ENCODE data around the gene SEC23B. TPM values are rescaled to one million over a fixed set of nuclear protein-coding genes. Genes with fewer than 3 reads are reported as not detected.

SEC23B gene
- total RNA-seq = 18.0 and 38.7 TPM in 2 replicates

GRCh38 chr20:18507218-18508191, at the start of gene SEC23B:
TSS of gene SEC23B (plus strand) at chr20:18507940. CDS start at chr20:18510836, 2,896 bp downstream.

GRCh38 chr20:18466894-18467730, 40.6 kb upstream of the SEC23B start, which contains the start of the genes DZANK1 and POLR3F:
TSS of gene DZANK1 (minus strand) at chr20:18467030. CDS start at chr20:18465358, 1,672 bp downstream.
TSS of gene POLR3F (plus strand) at chr20:18467390. CDS start at chr20:18467507, 117 bp downstream.

GRCh38 chr20:18496740-18497592, 10.8 kb upstream of the SEC23B start, which contains the start of gene RBBP9:
TSS of gene RBBP9 (minus strand) at chr20:18497225. CDS start at chr20:18497167, 58 bp downstream.

DNA sequence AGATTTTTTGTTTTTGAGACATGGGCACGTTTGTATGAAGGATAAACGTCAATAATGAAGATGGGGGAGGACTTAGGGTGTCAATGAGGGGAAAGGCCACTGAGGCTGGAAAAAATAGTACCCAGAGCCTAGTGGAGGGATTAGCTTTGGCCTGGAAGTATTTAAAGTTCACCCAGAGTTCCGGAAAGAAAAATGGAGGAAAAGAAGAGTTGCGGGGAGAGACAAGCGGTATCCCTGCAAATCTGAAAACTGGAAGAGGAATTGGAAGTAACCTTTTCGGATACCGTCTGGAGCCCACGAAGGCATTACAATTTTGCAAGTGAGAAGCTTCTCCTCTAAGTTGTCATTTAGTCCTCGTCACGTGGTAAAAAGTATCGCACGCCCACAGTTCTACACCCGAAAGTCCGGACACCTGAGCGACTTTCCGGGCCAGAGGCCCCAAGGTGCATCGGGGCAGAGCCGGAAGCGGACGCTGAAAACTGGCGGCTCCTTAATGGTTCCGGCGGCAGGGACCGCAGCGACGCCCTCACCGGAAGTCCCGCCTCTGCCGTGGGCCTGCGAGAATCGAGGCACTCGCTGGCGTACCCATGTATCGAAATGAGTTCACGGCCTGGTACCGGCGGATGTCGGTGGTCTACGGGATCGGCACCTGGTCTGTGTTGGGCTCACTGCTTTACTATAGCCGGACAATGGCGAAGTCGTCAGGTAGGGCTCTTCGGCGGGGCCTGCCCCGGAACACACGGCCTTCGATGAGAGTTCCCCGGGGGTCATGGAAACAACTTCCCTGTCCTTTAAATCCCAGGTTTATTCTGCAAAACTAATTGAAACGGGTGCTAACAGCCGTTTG, 59.4 kb downstream of the SEC23B start, which contains the start of gene SMIM26:
TSS of gene SMIM26 (plus strand) at position 541 of the 847 bp plus-strand sequence. CDS start at position 588, 47 bp downstream.

DNA sequence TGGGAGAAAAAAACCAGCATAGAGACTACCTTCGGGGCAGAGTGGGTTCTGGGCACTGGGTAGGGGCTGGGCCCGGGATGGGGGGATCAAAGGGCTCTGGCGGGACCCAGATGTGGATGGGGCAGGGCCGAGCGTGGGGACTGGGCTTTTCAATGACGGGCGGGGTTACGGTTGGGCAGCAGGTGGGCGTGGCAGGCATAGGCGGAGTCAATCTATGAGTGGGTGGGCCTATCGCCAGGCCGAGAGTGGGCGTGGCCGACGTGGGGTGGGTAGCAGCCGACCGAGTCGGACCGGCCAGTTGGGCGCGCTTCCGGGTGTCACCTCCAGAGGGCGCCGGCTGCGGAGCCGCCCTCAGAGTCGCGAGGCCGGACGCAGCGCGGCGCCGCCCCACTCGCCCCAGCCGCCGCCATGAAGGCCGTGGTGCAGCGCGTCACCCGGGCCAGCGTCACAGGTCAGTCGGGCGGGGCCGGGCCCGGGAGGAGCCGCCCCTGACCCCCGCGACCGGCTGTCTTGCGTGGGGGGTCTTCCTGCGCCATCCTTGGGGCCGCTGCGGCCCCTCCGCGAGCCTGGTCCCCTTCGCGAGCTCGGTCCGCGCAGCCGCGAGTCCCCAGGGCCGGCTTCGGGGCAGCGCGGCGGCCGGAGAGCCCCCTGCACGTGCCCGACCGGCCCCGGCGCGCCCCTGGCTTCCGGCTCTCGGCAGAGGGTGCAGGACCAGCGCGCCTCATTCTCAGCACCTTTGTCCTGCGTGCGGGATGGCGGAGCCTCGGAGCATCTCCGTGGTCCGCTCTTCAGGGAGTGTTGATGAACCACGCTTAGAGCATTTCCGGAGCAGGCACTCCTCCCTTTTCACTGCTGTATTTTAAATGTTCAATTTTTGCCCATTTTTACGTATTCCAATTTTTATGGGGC, 80.2 kb downstream of the SEC23B start, which contains the start of gene DTD1:
TSS of gene DTD1 (plus strand) at position 390 of the 909 bp plus-strand sequence. CDS start at position 409, 19 bp downstream.

Other genes starting within 250 kb of the SEC23B start
- gene ZNF133, start 219.4 kb upstream of the SEC23B start, total RNA-seq = 12.8 and 16.7 TPM in 2 replicates
- 0.17 and 0.35 TPM in 2 replicates for gene DZANK1, start 40.9 kb upstream of the SEC23B start, total RNA-seq
- 5.6 and 7.7 TPM in 2 replicates for gene POLR3F, start 40.5 kb upstream of the SEC23B start, total RNA-seq
- 9.7 and 11.0 TPM in 2 replicates for gene RBBP9, start 10.7 kb upstream of the SEC23B start, total RNA-seq
- gene SMIM26, start 59.5 kb downstream of the SEC23B start, total RNA-seq = 87.6 and 161 TPM in 2 replicates
- 56.0 and 73.3 TPM in 2 replicates for gene DTD1, start 80.1 kb downstream of the SEC23B start, total RNA-seq